ENCODE data around the gene ESYT2.

The ESYT2 gene

DNA sequence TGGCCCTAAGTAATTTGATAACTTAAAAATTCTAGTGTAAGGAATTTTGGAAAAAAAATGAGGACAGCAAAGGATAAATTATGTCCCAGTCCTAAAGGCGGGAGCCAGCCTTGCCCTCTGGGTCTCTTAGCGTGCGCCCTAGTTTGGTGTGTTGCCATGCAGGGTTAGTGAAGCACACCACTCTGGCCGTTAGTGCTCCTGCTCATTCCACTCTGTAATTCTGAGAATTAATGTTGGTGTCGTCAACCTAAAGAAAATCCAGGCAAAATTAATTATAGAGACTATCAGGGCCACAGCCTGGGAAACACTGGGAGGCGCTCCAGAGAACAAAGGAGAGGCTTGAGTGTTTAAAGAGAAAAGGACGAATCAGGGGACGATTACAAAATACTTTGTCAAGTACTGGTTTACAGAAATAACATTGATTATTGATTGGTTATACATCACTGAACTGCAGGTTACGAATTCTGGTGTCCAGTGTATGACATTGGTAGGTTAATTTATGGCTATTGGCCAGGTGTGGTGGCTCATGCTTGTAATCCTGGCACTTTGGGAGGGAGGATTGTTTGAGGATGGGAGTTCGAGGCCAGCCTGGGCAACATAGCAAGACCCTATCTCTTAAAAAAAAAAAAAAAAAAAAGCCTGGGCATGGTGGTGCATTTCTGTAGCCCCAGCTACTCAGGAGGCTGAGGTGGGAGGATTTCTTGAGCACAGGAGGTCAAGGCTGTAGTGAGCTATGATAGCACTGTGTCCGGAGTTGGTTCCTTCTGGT lies 32.8 kb upstream of the ESYT2 start:
- TF ChIP-seq, protein P1, sequence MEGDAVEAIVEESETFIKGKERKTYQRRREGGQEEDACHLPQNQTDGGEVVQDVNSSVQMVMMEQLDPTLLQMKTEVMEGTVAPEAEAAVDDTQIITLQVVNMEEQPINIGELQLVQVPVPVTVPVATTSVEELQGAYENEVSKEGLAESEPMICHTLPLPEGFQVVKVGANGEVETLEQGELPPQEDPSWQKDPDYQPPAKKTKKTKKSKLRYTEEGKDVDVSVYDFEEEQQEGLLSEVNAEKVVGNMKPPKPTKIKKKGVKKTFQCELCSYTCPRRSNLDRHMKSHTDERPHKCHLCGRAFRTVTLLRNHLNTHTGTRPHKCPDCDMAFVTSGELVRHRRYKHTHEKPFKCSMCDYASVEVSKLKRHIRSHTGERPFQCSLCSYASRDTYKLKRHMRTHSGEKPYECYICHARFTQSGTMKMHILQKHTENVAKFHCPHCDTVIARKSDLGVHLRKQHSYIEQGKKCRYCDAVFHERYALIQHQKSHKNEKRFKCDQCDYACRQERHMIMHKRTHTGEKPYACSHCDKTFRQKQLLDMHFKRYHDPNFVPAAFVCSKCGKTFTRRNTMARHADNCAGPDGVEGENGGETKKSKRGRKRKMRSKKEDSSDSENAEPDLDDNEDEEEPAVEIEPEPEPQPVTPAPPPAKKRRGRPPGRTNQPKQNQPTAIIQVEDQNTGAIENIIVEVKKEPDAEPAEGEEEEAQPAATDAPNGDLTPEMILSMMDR (IDR thresholded peaks at IDR 0.05; ENCODE audit: extremely low read depth, insufficient read depth, missing control alignments), result no peak
- no peak for DNase-seq (ENCODE audit: low spot score)
- in situ Hi-C loops (cut with MboI; ENCODE audit: low pct_unique_long_range_greater_than_20kb, low sequenced_read_pairs, unreplicated experiment), result no loop called here

DNA sequence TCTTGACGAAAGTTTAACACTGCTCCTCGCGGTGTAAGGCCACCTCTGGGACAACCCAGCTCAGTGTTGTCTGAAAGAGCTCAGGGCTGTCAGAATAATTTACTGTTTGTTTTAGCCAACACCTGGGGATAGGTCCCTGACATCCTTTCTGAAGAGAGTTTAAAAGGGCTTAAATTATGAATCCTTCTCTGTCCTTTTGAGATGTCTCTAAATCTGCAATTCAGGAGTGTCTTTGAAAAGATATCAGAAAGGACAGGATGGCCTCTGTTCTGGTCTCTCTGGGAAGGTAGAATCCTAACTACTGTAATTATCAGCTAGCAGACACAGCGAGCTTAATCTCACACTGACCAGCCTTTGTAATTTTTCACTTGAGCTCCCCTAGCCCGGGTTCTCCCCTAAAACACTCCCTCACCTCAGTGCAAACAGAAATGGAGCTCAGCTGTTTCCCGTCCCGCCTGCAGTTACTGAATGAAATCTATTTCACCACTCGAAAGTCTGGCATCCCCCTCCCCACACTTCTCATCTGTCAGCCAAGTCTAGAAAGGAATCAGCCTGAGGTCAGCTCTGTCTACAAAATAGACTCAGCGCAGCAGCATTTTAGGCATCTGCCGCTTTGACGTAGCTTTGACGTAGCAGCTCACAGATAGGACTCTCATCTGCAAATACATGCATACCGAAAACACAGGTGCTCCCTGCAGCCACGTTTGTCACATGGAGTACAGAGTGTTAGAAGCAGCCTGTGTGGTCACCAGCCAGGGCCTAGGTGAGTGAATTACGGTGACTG lies 31.9 kb upstream of the ESYT2 start:
- TF ChIP-seq, protein P1 (IDR thresholded peaks at IDR 0.05; ENCODE audit: extremely low read depth, insufficient read depth, missing control alignments), result no peak
- in situ Hi-C loops (cut with MboI; ENCODE audit: low pct_unique_long_range_greater_than_20kb, low sequenced_read_pairs, unreplicated experiment), result no loop called here

DNA sequence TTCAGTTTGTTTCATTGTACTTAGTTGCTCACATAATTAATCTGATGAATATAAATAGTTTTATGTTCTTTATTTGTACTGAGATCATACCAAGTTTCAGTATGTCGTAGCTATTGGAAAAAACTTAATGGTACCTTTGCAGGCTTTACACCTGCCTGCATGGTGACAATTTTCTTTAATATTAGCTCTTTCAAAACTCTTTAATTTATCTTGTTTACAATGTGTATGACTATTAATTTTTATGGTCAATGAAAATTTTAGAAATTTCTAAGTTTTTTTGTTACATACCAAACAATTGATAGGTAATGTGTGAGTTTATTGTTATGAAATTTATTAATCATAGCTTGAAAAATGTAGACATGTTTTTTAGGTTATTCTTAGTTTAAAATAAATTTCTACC lies 31.1 kb upstream of the ESYT2 start:
- TF ChIP-seq, protein P1 (IDR thresholded peaks at IDR 0.05; ENCODE audit: extremely low read depth, insufficient read depth, missing control alignments), result no peak
- no peak for DNase-seq (ENCODE audit: low spot score)
- in situ Hi-C loops (cut with MboI; ENCODE audit: low pct_unique_long_range_greater_than_20kb, low sequenced_read_pairs, unreplicated experiment), result no loop called here

More for the DNA sequence above, 31.9 kb upstream of the ESYT2 start:
- DNase-seq (ENCODE audit: low spot score), result no peak

DNA sequence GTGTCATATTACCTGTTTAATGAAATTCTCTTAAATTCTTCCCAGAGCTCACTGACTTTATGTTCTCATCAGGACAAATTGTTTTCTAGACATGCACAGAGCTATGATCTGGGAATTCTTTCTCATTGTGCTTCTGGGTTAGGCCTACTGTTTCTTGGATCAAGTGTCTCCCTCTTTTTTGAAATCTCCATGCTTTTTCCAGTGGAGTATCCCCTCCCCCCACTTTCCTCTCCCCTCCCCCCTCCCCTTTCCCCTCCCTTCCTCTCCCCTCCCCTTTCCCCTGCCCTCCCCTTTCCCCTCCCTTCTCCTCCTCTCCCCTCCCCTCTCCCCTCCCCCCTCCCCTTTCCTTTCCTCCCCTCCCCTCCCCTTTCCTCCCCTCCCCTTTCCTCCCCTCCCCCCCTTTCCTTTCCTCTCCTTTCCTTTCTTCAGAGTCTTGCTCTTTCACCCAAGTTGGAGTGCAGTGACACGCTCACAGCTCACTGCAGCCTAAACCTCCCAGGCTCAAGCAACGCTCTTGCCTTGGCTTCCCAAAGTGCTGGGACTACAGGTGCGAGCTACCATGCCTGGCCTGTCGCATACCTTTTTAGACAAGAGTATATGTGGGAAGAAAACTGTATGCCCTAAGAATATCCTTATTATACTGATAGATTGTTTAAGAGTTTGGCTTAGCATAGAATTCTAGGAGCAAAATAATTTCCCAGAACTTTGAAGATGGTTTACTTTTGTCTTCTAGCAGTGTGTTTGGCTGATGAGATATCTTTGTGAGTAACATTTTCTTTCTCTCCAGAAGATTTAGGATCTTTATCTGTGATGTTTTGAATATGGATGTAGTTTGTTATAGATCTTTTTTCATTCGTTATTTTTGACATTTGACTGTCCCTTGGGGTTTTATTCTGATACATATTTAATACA lies 29.5 kb upstream of the ESYT2 start:
- TF ChIP-seq, protein P1 (IDR thresholded peaks at IDR 0.05; ENCODE audit: extremely low read depth, insufficient read depth, missing control alignments), result no peak
- DNase-seq (ENCODE audit: low spot score), result no peak
- in situ Hi-C loops (cut with MboI; ENCODE audit: low pct_unique_long_range_greater_than_20kb, low sequenced_read_pairs, unreplicated experiment), result no loop called here

DNA sequence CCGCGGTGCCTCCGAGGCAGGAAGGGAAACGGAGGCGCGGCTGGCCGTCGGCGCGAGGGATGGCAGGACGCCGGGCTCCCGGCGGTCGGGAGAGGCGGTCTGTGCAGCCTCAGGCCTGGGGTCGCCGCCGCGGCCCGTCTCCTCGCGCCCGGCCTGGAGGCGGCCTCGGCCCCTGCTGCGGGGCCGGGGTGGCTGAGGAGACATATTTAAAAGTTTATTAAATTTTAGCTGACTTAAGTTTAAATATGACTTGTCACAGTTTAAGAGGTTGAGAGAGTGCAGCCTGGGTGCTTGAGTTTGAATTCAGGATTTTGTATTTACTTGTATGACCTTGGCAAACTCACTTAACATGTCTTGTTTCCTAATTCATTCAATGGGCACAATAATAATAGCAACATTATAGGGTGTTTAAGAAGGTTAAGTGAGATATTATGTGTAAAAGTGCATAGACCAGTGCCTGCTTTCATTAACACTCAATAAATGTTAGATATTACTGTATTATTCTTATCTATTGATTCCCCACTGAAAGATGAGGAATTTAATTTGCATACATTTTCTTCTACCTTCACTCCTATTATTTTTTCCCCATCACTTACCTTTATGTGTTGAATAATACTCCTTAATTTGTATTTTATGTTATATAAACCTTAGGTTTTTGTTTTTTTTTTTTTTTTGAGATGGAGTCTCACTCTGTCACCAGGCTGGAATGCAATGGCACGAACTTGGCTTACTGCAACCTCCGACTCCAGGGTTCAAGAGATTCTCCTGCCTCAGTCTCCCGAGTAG lies 27.8 kb upstream of the ESYT2 start:
- in situ Hi-C loops (cut with MboI; ENCODE audit: low pct_unique_long_range_greater_than_20kb, low sequenced_read_pairs, unreplicated experiment), result no loop called here
- no peak for DNase-seq (ENCODE audit: low spot score)
- TF ChIP-seq, protein P1 (IDR thresholded peaks at IDR 0.05; ENCODE audit: extremely low read depth, insufficient read depth, missing control alignments), result no peak
